NCI-H748 treated with DMSO at 0.1 percent for 48 hours (cell line): ENCODE data around the gene CFI.
"Not testable (repeated sequence)": the region's sequence is repeated elsewhere in the genome, so short reads cannot be mapped to it uniquely, and the experiment has no call there.

Experiments used
- DNase-seq: peaks from one replicate; lab custom pipeline; 2025; lab: John Stamatoyannopoulos, UW

The CFI gene

DNA sequence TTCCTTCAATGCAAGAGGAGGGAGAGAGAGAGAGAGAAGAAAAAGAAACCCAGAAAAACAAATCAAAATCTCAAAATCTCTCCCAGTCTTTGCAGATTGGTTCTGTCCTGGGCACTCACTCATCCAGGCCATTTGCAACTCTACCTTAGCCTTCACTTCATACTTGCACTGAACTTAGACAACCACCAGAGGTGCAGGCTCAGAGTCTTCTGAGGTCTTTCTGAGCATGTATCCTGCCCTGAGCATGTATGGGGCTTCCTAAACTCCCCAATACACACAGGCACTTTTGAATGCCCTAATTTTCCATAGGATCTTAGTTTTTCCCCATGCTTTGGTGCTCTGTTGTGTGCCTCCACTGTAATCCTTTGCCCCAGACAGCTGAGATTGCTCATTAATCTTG is 2.9 kb downstream of the CFI start:
- no peak for DNase-seq

DNA sequence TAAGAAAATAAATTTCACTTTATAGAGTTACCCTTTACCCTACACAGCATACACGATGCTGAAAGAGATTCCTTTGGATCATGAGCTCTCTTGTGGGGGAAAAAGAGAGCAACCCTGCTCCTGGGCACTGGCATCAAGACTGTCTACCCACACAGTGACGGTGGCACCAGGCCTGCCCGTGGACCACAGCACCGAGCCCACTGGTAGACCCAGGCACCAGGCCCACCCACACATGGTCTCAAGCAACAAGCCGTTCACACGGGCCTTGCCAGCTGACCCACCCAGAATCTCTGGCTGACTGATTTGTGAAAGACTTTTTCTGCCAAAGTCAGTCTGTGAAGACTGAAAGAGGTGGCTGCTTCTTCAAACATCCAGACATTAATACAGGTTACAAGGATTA is 6.7 kb downstream of the CFI start:
- no peak for DNase-seq

DNA sequence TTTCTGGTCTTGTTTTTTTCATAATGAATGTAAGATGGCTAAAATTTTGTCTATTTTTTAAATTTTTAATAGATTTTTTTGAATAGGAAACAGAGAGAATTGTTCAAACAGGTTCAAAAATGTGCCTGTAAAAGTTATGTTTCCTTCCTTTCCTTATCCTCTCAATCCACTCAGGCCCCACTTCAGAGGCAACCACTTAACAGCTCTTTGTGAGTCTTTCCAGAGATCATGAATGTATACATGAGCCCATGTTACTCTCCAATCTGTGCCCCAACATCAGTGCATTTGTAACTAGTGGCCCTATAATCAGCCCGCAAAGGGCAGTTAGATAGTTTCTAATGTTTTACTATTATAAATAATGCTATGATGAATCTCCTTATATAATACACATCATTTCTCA is 14.0 kb downstream of the CFI start:
- DNase-seq, result no peak

DNA sequence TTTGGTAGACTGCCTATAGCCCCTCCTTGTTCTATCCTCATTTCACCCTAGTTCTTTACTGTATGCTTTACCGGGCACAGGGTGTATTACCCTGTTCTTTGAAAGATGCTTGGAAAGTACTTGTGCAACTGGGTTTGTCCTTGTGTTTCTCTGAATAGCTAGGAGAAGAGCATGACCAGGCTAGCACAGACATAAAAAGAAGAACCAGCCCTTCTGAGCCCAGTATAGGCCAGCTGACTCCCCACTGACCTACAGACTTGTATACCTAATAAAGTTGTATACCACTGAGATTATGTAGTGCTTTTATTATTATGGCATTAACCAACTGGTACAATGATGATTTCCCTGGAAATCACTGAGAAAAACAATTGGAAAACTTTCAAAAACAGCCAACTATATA is 15.0 kb downstream of the CFI start:
- DNase-seq, result no peak

DNA sequence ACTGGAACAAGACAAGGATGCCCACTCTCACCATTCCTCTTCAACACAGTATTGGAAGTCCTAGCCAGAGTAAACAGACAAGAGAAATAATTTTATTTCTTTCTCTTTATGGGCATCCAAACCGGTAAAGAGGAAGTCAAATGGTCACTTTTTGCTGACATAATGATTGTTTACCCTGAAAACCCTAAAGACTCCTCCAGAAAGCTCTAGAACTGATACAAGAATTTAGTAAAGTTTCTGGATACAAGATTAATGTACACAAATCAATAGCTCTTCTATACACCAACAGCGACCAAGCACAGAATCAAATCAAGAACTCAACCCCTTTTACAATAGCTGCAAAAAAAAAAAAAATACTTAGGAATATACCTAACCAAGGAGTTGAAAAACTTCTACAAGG is 19.7 kb downstream of the CFI start:
- not testable (repeated sequence) for DNase-seq

DNA sequence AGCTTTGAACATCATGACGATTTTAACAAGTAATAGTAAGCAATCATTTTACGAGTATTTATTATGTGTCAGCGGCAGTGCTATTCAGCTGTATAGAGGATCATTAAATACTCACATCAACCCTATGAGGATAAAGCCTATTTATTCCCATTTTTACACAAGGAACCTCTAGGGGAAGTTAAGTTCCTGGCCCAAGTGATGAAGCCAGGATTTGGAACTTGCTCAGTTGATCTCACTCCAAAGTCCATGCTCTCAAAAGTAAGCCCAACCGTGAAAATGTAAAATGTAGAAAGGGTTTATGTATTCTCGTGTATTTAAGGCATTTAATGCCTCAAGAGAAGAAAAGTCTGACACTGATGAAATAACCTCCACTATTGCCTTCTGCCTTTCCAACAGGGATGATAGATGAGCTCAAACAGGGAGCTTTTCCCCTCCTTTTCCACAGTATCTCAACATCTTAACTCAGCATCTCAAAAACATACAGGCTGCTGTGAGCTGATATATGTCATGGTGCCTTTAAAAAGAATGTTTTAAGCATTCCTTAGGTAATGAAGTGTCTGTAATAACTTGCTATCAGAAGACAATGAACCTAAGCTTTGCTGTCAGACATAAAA is 36.9 kb downstream of the CFI start:
- no peak for DNase-seq

DNA sequence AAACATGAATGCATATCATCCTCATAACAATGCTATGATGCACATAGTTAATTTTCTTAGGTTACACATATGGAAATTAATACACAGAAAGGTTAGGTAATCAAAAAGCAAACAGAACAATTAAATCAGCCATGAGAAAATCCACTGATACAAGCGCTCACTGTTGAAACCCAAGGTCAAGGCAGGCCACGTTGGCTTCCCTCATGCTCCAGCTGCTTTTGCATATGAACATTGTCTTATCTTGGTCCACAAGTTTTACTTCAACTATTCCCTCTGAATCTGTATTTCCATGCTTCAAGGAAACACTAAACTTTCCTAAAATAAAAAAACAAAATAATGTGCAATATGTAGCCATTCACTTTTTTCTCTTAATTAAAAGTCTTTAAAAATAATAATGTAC is 37.4 kb downstream of the CFI start:
- no peak for DNase-seq

DNA sequence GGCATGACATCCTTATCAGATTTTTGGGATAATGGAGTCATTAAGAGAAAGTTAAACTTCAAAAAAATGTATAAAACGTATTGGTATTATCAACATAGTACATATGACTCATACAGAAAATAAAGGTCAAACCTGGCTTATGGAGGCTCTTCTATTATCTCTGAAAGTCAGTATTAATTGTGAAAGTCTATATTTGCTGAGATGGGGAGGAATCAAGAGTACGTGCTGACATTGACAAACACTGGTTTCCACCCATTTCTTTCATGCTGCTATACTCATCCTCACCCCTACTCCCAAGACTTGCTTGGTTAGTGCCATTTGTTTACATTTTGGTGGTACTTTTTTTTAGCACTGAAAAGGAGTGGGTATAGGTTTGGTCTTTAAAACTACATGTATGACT is 41.1 kb downstream of the CFI start:
- DNase-seq, result no peak

DNA sequence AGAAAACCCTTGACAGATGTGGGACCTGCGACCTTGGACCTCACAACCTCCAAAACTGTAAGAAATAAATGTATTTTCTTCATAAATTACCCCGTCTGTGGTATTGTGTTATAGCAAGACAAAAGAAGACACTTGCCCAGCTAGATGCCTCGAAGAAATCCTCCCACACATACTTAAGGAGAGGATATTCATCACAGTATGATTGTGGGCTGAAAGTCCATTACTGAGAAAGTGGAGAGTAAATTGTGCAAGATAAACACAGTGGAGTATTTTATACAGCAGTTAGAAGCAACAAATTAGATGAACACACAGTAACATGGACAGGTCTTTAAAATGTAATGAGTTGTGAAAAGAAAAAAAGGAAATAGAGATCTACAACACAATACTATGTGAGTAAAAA is 46.1 kb downstream of the CFI start:
- DNase-seq, result no peak

DNA sequence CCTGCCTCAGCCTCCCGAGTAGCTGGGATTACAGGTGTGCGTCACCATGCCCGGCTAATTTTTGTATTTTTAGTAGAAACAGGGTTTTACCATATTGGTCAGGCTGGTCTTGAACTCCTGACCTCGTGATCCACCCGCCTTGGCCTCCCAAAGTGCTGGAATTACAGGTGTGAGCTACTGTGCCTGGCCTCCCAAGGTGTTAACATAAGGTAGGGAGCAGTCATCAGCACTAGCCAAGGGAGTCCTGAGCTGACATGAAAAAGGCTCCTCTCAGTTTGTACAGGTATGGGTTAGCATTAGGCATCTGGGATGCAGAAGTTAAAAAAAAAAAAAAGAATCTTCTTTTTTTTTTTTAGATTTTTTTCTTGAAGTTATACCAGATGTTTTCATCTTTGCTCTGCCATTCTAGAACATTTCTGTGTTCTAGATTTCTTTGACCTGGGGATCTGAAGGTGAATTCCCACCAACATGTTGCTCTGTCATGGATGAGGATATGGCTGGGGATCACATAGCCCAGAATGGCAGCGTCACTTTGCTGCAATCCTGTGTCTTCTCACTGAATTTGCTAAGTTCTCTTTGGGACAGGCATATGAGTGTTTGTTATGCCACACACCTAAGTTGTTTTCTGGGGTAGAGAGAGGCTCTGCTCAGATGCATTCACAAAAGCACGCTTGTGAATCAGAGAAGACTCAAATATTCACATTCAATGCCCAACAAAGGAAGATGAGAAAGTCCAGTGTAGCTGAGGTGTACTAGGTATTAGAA is 47.5 kb downstream of the CFI start:
- DNase-seq, result no peak

DNA sequence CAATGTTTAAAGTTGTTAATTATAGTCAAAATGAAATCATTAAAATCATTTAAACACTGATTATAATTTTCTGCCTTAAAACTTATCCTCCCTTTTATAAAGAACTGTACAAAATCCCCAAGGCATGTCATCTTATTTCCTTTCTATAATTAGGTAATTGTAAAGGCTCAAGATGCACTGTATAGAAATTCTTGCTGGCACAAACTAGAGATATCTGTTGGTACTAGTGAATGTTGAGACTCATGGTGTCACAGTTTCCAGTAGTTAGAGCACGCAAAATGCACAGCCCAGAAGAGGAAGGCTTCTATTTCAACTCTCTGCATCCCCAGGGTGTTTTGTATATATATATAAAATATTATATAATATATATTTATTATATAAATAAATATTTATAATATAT is 49.3 kb downstream of the CFI start:
- DNase-seq, result no peak

DNA sequence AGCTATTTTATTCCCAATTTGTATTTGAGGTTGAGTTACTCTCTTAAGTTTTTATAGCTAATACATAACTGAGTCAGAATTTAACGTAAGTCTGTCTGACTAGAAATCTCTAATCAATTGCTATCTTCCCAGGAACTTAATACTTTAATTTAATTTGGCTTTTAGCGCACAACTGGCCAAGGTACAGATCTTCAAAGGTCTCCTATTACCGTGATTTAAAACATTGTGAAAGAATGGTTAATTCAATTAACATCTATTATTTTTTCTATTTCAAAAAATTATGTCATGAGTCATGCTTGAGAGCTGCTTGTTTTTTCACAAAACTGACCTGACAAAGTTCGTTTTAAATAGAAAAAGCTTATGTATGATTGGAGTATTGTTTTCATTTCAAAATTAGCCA is 49.9 kb downstream of the CFI start:
- DNase-seq, result no peak

DNA sequence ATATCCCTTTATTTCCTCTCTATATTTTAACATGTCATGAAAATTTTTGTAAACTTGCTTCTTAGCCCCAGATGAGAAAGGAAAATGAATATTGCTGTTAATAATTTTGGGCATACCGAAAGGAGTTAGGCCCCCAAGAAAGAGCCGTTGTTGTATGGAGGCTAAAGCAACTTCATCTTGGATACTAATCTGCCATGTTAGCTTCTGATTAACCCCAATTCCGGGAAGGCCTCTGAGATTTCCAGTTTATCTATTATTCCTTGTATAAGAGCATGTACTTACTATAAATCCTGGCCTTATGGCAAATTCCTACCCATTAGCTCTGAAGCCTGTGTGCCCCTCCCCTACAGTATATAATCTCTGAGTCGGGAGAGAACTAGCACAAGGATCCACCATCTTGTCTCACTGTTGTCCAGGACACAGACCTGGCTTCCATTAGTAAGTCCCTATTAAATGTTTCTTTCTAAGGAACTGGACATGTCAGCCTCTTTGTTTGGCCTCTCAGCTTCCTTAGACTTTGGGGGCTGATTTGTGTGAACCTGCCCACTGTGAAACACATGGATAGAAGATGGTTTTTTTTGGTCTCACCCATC is 51.1 kb downstream of the CFI start:
- no peak for DNase-seq

DNA sequence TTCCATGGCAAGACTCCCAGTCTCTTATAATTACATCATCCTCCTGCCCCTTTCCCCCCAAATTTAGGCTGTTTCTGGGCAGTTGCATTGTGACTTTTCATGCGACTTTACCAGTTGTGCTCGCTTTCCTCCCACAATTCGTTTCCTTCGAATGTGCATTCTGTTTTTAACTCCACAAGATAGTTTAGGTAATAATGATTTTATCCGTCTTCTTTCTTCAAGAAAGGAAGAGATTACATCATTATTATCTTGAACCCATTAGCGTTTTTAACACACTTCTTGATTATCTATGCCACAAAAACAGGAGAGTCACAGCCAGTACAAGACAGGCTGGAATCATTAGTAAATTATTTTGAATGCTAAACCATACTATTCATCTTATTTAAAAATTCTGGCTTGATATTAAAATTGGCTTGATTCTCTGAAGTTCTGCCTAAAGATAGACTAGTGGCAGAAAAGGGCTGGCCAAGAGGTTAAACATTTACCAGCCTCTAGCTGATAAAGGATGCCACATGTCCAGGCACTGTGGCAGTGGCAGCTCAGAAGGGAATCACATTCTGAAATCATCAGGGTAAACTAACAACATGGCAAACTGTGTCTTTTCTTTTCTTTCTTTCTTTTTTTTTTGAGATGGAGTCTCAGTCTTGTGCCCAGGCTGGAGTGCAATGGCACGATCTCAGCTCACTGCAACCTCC is 52.3 kb downstream of the CFI start:
- no peak for DNase-seq

DNA sequence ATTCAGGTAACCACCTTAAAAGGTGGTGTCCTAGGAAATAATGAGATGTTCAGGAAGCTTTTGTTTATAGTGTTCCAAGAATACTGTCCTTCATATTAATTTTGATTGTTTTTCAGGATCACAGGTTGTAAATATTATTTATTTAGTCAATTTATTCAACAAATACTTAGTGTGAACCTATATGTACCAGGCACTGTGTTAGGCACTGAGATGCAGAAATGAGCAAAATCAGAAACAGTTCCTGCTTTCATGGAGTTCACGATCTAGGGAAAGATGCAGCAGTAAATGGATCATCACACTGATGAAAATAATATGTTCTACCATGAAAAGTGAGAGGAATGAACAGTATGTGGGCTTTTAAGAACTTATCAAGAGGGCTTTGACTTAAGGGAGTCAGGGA is 53.7 kb downstream of the CFI start:
- DNase-seq, result no peak

DNA sequence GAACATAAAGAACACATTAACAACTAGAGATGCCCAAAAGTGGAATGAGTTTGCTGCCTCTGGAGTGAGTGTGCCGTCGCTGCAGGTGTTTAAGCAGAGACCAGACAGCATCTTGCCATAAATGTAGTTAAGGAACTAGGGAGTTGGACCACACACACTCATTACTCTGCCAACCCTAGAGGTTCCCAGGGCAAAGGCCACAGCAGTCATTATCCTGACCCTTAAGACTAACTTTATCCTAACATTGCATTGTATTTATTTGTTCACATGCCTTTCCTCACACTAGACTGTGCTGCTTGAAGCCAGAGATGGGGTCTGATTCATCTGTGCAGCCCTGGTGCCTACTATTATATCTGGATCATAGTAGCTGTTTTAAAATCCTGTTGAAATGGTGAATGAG is 55.1 kb downstream of the CFI start:
- no peak for DNase-seq

DNA sequence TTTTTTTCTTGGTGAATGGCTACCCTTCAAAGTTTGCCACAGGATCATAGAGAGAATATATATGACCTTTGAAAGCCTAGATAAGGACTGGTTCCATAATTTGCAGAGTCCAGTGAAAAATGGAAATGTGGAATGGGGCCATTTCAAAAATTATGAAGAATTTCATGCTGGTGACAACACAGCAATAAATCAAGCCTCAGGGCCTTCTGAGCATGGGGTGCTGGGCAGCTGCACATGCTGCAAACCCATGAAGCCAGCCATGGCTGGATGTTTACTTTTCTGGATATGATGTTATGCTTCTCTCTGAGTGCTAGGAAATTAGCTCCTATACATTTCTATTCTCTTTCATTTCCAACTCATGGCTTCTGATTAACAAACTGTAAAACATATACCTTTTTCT is 56.0 kb downstream of the CFI start:
- no peak for DNase-seq

DNA sequence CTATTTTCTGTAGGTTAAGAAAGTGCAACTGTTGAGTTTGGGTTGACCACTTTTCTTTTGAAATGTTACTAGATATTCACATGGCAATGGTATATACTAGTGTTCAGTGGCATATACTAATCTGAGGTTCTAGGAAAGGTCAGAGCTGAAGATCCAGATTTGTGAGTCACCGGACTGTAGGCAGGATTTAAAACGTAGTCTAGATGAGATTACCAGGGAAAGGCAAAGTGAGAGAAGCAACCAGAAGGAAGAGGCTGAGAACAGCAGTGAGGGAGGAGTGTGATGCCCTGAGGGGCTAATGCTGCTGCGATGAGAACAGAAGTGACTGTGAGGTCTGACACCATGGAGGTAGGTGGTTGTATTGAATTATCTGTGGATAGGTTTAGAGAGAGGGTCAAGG is 62.3 kb downstream of the CFI start:
- no peak for DNase-seq

DNA sequence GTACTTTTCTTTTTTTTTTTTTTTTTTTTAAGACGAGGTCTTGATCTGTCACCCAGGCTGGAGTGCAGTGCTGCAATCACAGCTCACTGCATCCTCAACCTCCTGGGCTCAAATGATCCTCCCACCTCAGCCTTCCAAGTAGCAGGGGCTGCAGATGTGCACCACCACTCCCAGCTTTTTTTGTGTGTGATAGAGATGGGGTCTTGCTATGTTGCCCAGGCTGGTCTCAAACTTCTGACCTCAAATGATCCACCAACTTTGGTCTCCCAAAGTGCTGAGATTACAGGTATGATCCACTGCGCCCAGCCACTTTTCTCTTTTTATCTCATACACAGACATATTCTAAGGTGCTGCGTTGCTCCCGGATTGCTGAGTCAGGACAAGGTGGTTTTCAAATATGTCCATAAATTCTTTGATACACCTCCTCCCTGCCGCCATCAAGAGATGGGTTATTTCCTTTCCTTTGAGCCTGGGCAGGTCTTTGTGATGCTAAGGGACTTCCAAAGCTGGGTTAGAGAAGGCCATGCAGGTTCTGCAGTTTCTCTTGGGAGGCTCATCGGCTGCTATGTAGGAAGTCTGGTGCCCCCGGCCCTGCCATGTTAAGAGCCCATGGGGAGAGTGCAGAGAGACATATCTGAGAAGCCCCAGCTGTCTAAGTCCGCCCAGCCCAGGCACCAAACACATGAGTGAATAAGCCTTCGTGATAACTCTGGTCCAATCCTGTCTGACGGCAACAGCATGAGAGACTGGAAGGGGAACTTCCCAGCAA is 63.5 kb downstream of the CFI start:
- DNase-seq, result no peak

DNA sequence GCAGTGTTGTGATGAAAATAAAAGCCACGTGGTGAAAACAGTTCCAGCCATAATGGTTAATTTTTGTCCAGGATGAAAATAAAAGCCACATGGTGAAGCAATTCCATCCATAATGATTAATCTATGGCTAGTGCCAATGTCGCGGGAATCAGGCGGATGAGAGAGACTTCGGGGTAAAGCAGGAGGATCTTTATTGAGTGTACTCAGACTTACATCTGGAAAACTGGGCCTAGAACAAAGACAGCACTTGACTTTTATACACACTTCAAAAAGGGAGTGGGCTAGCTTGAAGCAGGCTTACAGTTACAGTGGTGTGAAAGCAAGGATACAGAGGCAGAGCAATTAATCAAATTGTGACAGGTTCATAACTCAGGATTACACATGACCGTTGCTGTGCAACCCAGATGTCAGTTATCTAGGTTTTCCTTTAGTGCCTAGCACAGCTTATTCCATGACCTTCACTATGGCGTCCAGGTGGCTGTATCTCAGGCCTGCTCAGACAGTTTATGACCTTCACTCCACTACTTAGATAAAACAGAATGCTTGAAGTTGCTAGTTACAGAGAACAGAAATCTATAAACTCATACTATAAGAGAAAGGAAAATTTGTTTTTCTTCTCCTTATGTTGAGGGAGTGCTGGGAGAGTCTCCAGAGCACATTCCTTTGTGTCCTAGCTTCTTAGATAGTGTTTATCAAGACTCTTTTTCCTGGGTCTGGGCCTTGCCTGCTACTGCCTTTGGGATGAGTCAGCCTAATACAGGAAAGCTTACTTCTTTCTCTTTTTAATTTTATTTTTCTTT is 66.0 kb downstream of the CFI start:
- DNase-seq, result no peak

DNA sequence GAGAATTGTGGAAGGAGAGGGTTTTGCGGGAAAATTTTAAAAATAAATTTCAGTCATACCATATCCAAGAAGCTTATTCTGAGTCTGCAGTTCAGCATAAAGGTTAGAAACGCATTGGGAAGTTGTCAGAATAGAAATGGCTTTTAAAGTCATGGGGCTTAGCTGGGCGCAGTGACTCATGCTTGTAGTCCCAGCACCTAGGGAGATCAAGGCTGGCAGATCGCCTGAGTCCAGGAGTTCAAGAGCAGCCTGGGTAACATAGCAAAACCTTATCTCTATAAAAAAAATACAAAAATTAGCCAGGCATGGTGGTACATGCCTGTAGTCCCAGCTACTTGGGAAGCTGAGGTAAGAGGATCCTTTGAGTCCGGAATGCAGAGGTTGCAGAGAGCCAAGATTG is 68.1 kb downstream of the CFI start:
- DNase-seq, result no peak
